Measurements from ENCODE around the gene DOCK6. TPM values are rescaled to one million over a fixed set of nuclear protein-coding genes. Genes with fewer than 3 reads are reported as not detected.
"Not testable (repeated sequence)": the region's sequence is repeated elsewhere in the genome, so short reads cannot be mapped to it uniquely, and the experiment has no call there.

Gene DOCK6
- total RNA-seq, 1 donor from 2014 or later, result 66.8 TPM

- DNase-seq (ENCODE audit: low read depth, low spot score), result no peak
These were observed 85.7 kb downstream of the DOCK6 start for GRCh38 chr19:11176466-11177193.

GRCh38 chr19:11175920-11176319 lies 86.4 kb downstream of the DOCK6 start:
- no peak for DNase-seq (ENCODE audit: low read depth, low spot score)

- DNase-seq (ENCODE audit: low read depth, low spot score), result no peak
These were observed 88.0 kb downstream of the DOCK6 start for GRCh38 chr19:11174336-11174735.

- DNase-seq (ENCODE audit: low read depth, low spot score), result no peak
These were observed 88.7 kb downstream of the DOCK6 start for GRCh38 chr19:11173516-11174155.

GRCh38 chr19:11172576-11172975 lies 89.7 kb downstream of the DOCK6 start:
- no peak for DNase-seq (ENCODE audit: low read depth, low spot score)

GRCh38 chr19:11171144-11171543 lies 91.2 kb downstream of the DOCK6 start:
- no peak for DNase-seq (ENCODE audit: low read depth, low spot score)

- no peak for DNase-seq (ENCODE audit: low read depth, low spot score)
These were observed 92.2 kb downstream of the DOCK6 start for GRCh38 chr19:11169896-11170678.

- DNase-seq (ENCODE audit: low read depth, low spot score), result peak; percentile 96
These were observed 93.8 kb downstream of the DOCK6 start for GRCh38 chr19:11168568-11168967.

- no peak for DNase-seq (ENCODE audit: low read depth, low spot score)
These were observed 95.8 kb downstream of the DOCK6 start for GRCh38 chr19:11166281-11167142.

GRCh38 chr19:11165486-11166030 lies 96.8 kb downstream of the DOCK6 start:
- DNase-seq (ENCODE audit: low read depth, low spot score), result no peak

- DNase-seq (ENCODE audit: low read depth, low spot score), result no peak
These were observed 97.4 kb downstream of the DOCK6 start for GRCh38 chr19:11164879-11165406.

- DNase-seq (ENCODE audit: low read depth, low spot score), result no peak
These were observed 98.0 kb downstream of the DOCK6 start for GRCh38 chr19:11164296-11164695.

- not testable (repeated sequence) for DNase-seq (ENCODE audit: low read depth, low spot score)
These were observed 101.9 kb downstream of the DOCK6 start for GRCh38 chr19:11160440-11160768.

- no peak for DNase-seq (ENCODE audit: low read depth, low spot score)
These were observed 102.5 kb downstream of the DOCK6 start for GRCh38 chr19:11159598-11160439.

GRCh38 chr19:11155373-11156120 lies 106.8 kb downstream of the DOCK6 start, which contains the start of gene SPC24:
Gene SPC24, minus strand, starts transcription at chr19:11155782. Its CDS starts 6 bp downstream, at chr19:11155776.
- DNase-seq (ENCODE audit: low read depth, low spot score), result peak; percentile 97

- no peak for DNase-seq (ENCODE audit: low read depth, low spot score)
These were observed 107.7 kb downstream of the DOCK6 start for GRCh38 chr19:11154683-11155047.

- DNase-seq (ENCODE audit: low read depth, low spot score), result no peak
These were observed 109.8 kb downstream of the DOCK6 start for GRCh38 chr19:11152318-11153062.

- no peak for DNase-seq (ENCODE audit: low read depth, low spot score)
These were observed 111.1 kb downstream of the DOCK6 start for GRCh38 chr19:11151181-11151580.

Measured in pulmonary artery endothelial cell (primary cell).